Measurements from ENCODE around the gene LRP5.

The LRP5 gene

DNA sequence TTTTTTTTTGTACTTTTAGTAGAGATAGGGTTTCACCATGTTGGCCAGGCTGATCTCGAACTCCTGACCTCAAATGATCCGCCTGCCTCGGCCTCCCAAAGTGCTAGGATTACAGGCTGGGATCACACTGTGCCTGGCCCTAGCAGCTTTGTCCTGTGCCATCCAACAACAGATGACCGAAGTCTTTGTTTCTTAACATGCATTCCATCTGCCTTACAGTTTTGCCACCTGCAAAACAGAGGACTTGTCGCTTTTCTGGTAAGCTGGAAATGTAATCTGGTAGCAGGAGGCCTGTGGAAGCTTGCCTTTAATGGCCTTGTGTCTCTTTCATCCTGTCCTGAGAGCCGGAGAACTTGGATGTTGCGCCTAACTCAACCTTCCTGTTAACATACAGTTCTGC is 89.5 kb downstream of the LRP5 start:
- H3K27ac ChIP-seq (ENCODE audit: poor library complexity, severe bottlenecking) = no peak overlapping the region

GRCh38 chr11:68402355-68403031 is 90.1 kb downstream of the LRP5 start:
- peak; percentile 30 for DNase-seq (ENCODE audit: low spot score)
- Histone ChIP-seq H3K27ac (ENCODE audit: poor library complexity, severe bottlenecking) (no peak overlapping the region), H3K27me3 (ENCODE audit: insufficient read depth, poor library complexity, severe bottlenecking) (no peaks in the 10 kb centered on the region), H3K4me3 (ENCODE audit: severe bottlenecking) (no peak overlapping the region), H3K4me1 (ENCODE audit: insufficient read depth, poor library complexity, severe bottlenecking) (no peaks in the 10 kb centered on the region), H3K9me3 (ENCODE audit: severe bottlenecking) (no peaks in the 10 kb centered on the region), H3K36me3 (ENCODE audit: low read depth) (peaks cover 22% of the 10 kb centered on the region)
- no peak for ATAC-seq (ENCODE audit: low read depth)
- TF ChIP-seq CTCF (IDR thresholded peaks at IDR 0.05; ENCODE audit: poor library complexity, severe bottlenecking) = no peak

More for the DNA sequence above, 89.5 kb downstream of the LRP5 start:
- H3K9me3 ChIP-seq (ENCODE audit: severe bottlenecking) = no peaks in the 10 kb centered on the region
- DNase-seq (ENCODE audit: low spot score) (no peak), ATAC-seq (ENCODE audit: low read depth) (no peak)
- H3K27me3 ChIP-seq (ENCODE audit: insufficient read depth, poor library complexity, severe bottlenecking) = no peaks in the 10 kb centered on the region
- no peak for TF ChIP-seq CTCF (IDR thresholded peaks at IDR 0.05; ENCODE audit: poor library complexity, severe bottlenecking)
- H3K4me3 ChIP-seq (ENCODE audit: severe bottlenecking) = no peak overlapping the region
- H3K4me1 ChIP-seq (ENCODE audit: insufficient read depth, poor library complexity, severe bottlenecking) = no peaks in the 10 kb centered on the region
- peaks cover 16% of the 10 kb centered on the region for H3K36me3 ChIP-seq (ENCODE audit: low read depth)

DNA sequence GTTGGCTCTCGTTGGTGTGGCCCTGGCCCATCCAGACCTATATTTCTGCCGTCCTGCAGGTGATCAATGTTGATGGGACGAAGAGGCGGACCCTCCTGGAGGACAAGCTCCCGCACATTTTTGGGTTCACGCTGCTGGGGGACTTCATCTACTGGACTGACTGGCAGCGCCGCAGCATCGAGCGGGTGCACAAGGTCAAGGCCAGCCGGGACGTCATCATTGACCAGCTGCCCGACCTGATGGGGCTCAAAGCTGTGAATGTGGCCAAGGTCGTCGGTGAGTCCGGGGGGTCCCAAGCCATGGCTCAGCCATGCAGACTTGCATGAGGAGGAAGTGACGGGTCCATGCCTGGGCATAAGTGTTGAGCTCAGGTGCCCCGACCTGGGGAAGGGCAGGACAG is 91.0 kb downstream of the LRP5 start:
- no peak for ATAC-seq (ENCODE audit: low read depth)
- no peak for TF ChIP-seq CTCF (IDR thresholded peaks at IDR 0.05; ENCODE audit: poor library complexity, severe bottlenecking)
- Histone ChIP-seq H3K27ac (ENCODE audit: poor library complexity, severe bottlenecking) (no peak overlapping the region), H3K9me3 (ENCODE audit: severe bottlenecking) (no peaks in the 10 kb centered on the region), H3K4me1 (ENCODE audit: insufficient read depth, poor library complexity, severe bottlenecking) (no peaks in the 10 kb centered on the region), H3K36me3 (ENCODE audit: low read depth) (peaks cover 30% of the 10 kb centered on the region), H3K27me3 (ENCODE audit: insufficient read depth, poor library complexity, severe bottlenecking) (no peaks in the 10 kb centered on the region), H3K4me3 (ENCODE audit: severe bottlenecking) (no peak overlapping the region)
- DNase-seq (ENCODE audit: low spot score) = peak; percentile 49

GRCh38 chr11:68403831-68404230 is 91.4 kb downstream of the LRP5 start:
- Histone ChIP-seq H3K4me3 (ENCODE audit: severe bottlenecking) (no peak overlapping the region), H3K27ac (ENCODE audit: poor library complexity, severe bottlenecking) (no peak overlapping the region), H3K4me1 (ENCODE audit: insufficient read depth, poor library complexity, severe bottlenecking) (no peaks in the 10 kb centered on the region), H3K9me3 (ENCODE audit: severe bottlenecking) (no peaks in the 10 kb centered on the region), H3K36me3 (ENCODE audit: low read depth) (peaks cover 33% of the 10 kb centered on the region), H3K27me3 (ENCODE audit: insufficient read depth, poor library complexity, severe bottlenecking) (no peaks in the 10 kb centered on the region)
- no peak for DNase-seq (ENCODE audit: low spot score)
- no peak for ATAC-seq (ENCODE audit: low read depth)
- no peak for TF ChIP-seq CTCF (IDR thresholded peaks at IDR 0.05; ENCODE audit: poor library complexity, severe bottlenecking)

All from RWPE2 (cell line).